Measurements from ENCODE around the gene LNP1. TPM values are rescaled to one million over a fixed set of nuclear protein-coding genes. Genes with fewer than 3 reads are reported as not detected.

Gene LNP1
- total and polyA plus RNA-seq, 2 donors (not counting 3 experiments of a cell fraction or from before 2014, with no cell fraction given): 0.80 TPM

GRCh38 chr3:100366424-100366823, 34.9 kb upstream of the LNP1 start:
- Histone ChIP-seq H3K9ac (replicated peaks; ENCODE audit: extremely low read depth, insufficient read depth, low read length) (no peak overlapping the region), H3K4me2 (ENCODE audit: insufficient read depth, low read length) (no peak overlapping the region), H3K4me3 (replicated peaks in 1 of 3; ENCODE audit: insufficient read depth in 1 of 3, low read depth in 1 of 3, low read length in 3 of 3) (no peak overlapping the region), H3K9me1 (replicated peaks; ENCODE audit: control insufficient read depth, extremely low read depth, insufficient read depth, low read length) (no peaks in the 10 kb centered on the region), H3K79me2 (ENCODE audit: control insufficient read depth, insufficient read depth, low read length) (no peaks in the 10 kb centered on the region), H3K4me1 (ENCODE audit: control insufficient read depth, extremely low read depth, insufficient read depth, low read length) (no peaks in the 10 kb centered on the region), H4K20me1 (replicated peaks; ENCODE audit: control insufficient read depth, extremely low read depth, insufficient read depth, low read length) (no peaks in the 10 kb centered on the region), H2AFZ (ENCODE audit: low read depth, low read length) (no peak overlapping the region), H3K27me3 (ENCODE audit: control insufficient read depth in 2 of 2, insufficient read depth in 2 of 2, low read length in 2 of 2) (no peaks in the 10 kb centered on the region), H3K36me3 (ENCODE audit: control insufficient read depth in 2 of 2, extremely low read depth in 1 of 2, insufficient read depth in 2 of 2, low read length in 2 of 2) (peaks cover 7 to 13% of the 10 kb centered on the region in 2 experiments), H3K27ac (ENCODE audit: insufficient read depth, low read depth, low read length) (no peak overlapping the region), H3K9me3 (replicated peaks; ENCODE audit: control insufficient read depth, insufficient read depth, low read length) (no peaks in the 10 kb centered on the region)
- ChIA-PET POLR2A (no interaction called here), CTCF (no interaction called here)
- FAIRE-seq: no peak
- DNase-seq (ENCODE audit: low read depth, low spot score): no peak
- TF ChIP-seq MAX (IDR thresholded peaks at IDR 0.05; ENCODE audit: insufficient read depth, insufficient read length) (no peak), CTCF (IDR thresholded peaks at IDR 0.05; ENCODE audit: extremely low read depth in 1 of 2, insufficient read depth in 1 of 2, low read depth in 1 of 2, low read length in 2 of 2) (no peak), POLR2AphosphoS5 (IDR thresholded peaks at IDR 0.05; ENCODE audit: insufficient read depth, low read depth, low read length) (no peak), EZH2 (IDR thresholded peaks at IDR 0.05; ENCODE audit: borderline replicate concordance, low read depth, low read length, severe bottlenecking) (no peak), MYC (IDR thresholded peaks at IDR 0.05; ENCODE audit: low read depth, low read length) (no peak), GATA2 (IDR thresholded peaks at IDR 0.05; ENCODE audit: insufficient read depth, insufficient read length, low read depth, low read length) (no peak), JUN (IDR thresholded peaks at IDR 0.05; ENCODE audit: borderline replicate concordance, insufficient read depth, insufficient read length, low read depth) (no peak), FOS (IDR thresholded peaks at IDR 0.05; ENCODE audit: borderline replicate concordance, insufficient read depth, low read length) (no peak), POLR2A (IDR thresholded peaks at IDR 0.05; ENCODE audit: low read depth, low read length) (no peak)
- dilution Hi-C loops (cut with MboI; ENCODE audit: extremely low pct_ligation_motif_present, low sequenced_read_pairs) (no loop called here), intact Hi-C loops (cut with micrococcal nuclease) (no loop called here)
- BruUV-seq (replicated peaks): no TSS peak

All from endothelial cell of umbilical vein (primary cell).